ENCODE measurements around the gene TMEM185B. TPM values are rescaled to one million over a fixed set of nuclear protein-coding genes. Genes with fewer than 3 reads are reported as not detected.
A peak's percentile ranks its signal among the peaks of the same experiment; 100 is the strongest.

Gene TMEM185B
- total RNA-seq, 2 experiments from 2014 or later = 17.7 to 19.0 TPM

GRCh38 chr2:120221616-120222015, 1.6 kb downstream of the TMEM185B start:
- Histone ChIP-seq H3K27me3 (ENCODE audit: control insufficient read depth in 1 of 2, insufficient read depth in 2 of 2, low read length in 2 of 2) (no peaks in the 10 kb centered on the region), H3K4me1 (ENCODE audit: insufficient read depth, low read length) (peaks cover 26% of the 10 kb centered on the region), H3K4me3 (ENCODE audit: low read length) (no peak overlapping the region), H3K9me3 (ENCODE audit: control insufficient read depth in 1 of 2, insufficient read depth in 1 of 2, low read length in 2 of 2) (peaks cover 0 to 10% of the 10 kb centered on the region in 2 experiments), H3K27ac (ENCODE audit: low read depth in 1 of 2, low read length in 2 of 2) (no peak overlapping the region), H3K36me3 (ENCODE audit: insufficient read depth, low read length) (peaks cover 7% of the 10 kb centered on the region)
- Mint-ChIP-seq H3K4me3 (peak overlapping the region; percentile 87), H3K27me3 (no peaks in the 10 kb centered on the region), H3K36me3 (ENCODE audit: low read depth) (peaks cover 45% of the 10 kb centered on the region), H3K4me1 (ENCODE audit: low read depth) (peaks cover 48% of the 10 kb centered on the region), H3K27ac (peak overlapping the region; percentile 87), H3K9me3 (peaks cover 3% of the 10 kb centered on the region)
- ChIA-PET CTCF (interaction anchor here (1.7 kb wide), 1 partner anchor 10 kb away, joined by 3 read pairs; no protein-coding TSS in a partner anchor), POLR2A (interaction anchor here (0.7 to 3.7 kb wide), 4 partner anchors 11 to 543 kb away, joined by 3 to 32 read pairs (median 22); partner anchors contain the start of genes RALB and TMEM177)
- no peak for DNase-seq
- ATAC-seq (ENCODE audit: poor library complexity) = no peak
- no peak for TF ChIP-seq CTCF (IDR thresholded peaks at IDR 0.05)
- intact Hi-C loops (cut with DNase I, micrococcal nuclease) = loop anchor here in 1 of 2 experiments (2.0 to 5.0 kb wide), 3 partner anchors 41 to 854 kb away; partner anchors contain the start of genes C2orf76 and DBI

- no peak for TF ChIP-seq CTCF (IDR thresholded peaks at IDR 0.05)
- DNase-seq = no peak
- Histone ChIP-seq H3K9me3 (ENCODE audit: control insufficient read depth in 1 of 2, insufficient read depth in 1 of 2, low read length in 2 of 2) (peaks cover 0 to 18% of the 10 kb centered on the region in 2 experiments), H3K27ac (ENCODE audit: low read depth in 1 of 2, low read length in 2 of 2) (no peak overlapping the region), H3K27me3 (ENCODE audit: control insufficient read depth in 1 of 2, insufficient read depth in 2 of 2, low read length in 2 of 2) (no peaks in the 10 kb centered on the region), H3K4me3 (ENCODE audit: low read length) (no peak overlapping the region), H3K36me3 (ENCODE audit: insufficient read depth, low read length) (peaks cover 7% of the 10 kb centered on the region), H3K4me1 (ENCODE audit: insufficient read depth, low read length) (peaks cover 28% of the 10 kb centered on the region)
- no peak for ATAC-seq (ENCODE audit: poor library complexity)
- Mint-ChIP-seq H3K9me3 (peaks cover 4% of the 10 kb centered on the region), H3K27me3 (no peaks in the 10 kb centered on the region), H3K27ac (peak overlapping the region; percentile 87), H3K4me3 (peak overlapping the region; percentile 87), H3K36me3 (ENCODE audit: low read depth) (peaks cover 47% of the 10 kb centered on the region), H3K4me1 (ENCODE audit: low read depth) (peaks cover 43% of the 10 kb centered on the region)
- POLR2A ChIA-PET = no interaction called here
- CTCF ChIA-PET = no interaction called here
- intact Hi-C loops (cut with DNase I, micrococcal nuclease) = loop anchor here in 1 of 2 experiments (2.0 to 5.0 kb wide), 3 partner anchors 40 to 853 kb away; partner anchors contain the start of genes C2orf76 and DBI
Observed at GRCh38 chr2:120220756-120221155, 2.4 kb downstream of the TMEM185B start.

GRCh38 chr2:120219766-120220165, 3.4 kb downstream of the TMEM185B start:
- Histone ChIP-seq H3K27ac (ENCODE audit: low read depth in 1 of 2, low read length in 2 of 2) (no peak overlapping the region), H3K4me1 (ENCODE audit: insufficient read depth, low read length) (peaks cover 28% of the 10 kb centered on the region), H3K36me3 (ENCODE audit: insufficient read depth, low read length) (peaks cover 7% of the 10 kb centered on the region), H3K27me3 (ENCODE audit: control insufficient read depth in 1 of 2, insufficient read depth in 2 of 2, low read length in 2 of 2) (no peaks in the 10 kb centered on the region), H3K4me3 (ENCODE audit: low read length) (no peak overlapping the region), H3K9me3 (ENCODE audit: control insufficient read depth in 1 of 2, insufficient read depth in 1 of 2, low read length in 2 of 2) (peaks cover 0 to 21% of the 10 kb centered on the region in 2 experiments)
- TF ChIP-seq CTCF (IDR thresholded peaks at IDR 0.05) = no peak
- Mint-ChIP-seq H3K4me1 (ENCODE audit: low read depth) (peaks cover 42% of the 10 kb centered on the region), H3K27me3 (no peaks in the 10 kb centered on the region), H3K27ac (no peak overlapping the region), H3K9me3 (peaks cover 4% of the 10 kb centered on the region), H3K36me3 (ENCODE audit: low read depth) (peaks cover 47% of the 10 kb centered on the region), H3K4me3 (no peak overlapping the region)
- POLR2A ChIA-PET = interaction anchor here (1.3 kb wide), 1 partner anchor 13 kb away, joined by 4 read pairs; no protein-coding TSS in a partner anchor
- intact Hi-C loops (cut with DNase I, micrococcal nuclease) = loop anchor here in 1 of 2 experiments (2.0 to 5.0 kb wide), 3 partner anchors 39 to 852 kb away; partner anchors contain the start of genes C2orf76 and DBI
- DNase-seq (no peak), ATAC-seq (ENCODE audit: poor library complexity) (no peak)
- CTCF ChIA-PET = interaction anchor here (1.1 kb wide), 1 partner anchor 43 kb away, joined by 3 read pairs; no protein-coding TSS in a partner anchor
